H1 (cell line): ENCODE measurements around the gene SMG9. TPM values are rescaled to one million over a fixed set of nuclear protein-coding genes. Genes with fewer than 3 reads are reported as not detected.

Experiments
- ASH2L ChIP-seq: fragments of 200-600, 300-600 bp; sonication (generic); IDR thresholded peaks from one replicate; pipeline ENCODE4 v1.7.1; 2017; ENCODE audit warnings: low read length
- JUN ChIP-seq: IDR thresholded peaks from 2 replicates; pipeline ENCODE4 v1.6.1; 2011; ENCODE audit warnings: low read depth, mild to moderate bottlenecking, improper control_type of control experiment, low read length
- MAFK ChIP-seq: IDR thresholded peaks from 2 replicates; pipeline ENCODE4 v1.6.1; 2012; ENCODE audit warnings: low read depth, mild to moderate bottlenecking, improper control_type of control experiment, low read length
- POLR2A ChIP-seq, 2 experiments: IDR thresholded peaks; 1 replicate in 1 of 2; 2 replicates in 1 of 2; pipeline ENCODE4 v1.6.1; 2011; ENCODE audit warnings: low read depth in 2 of 2, low read length in 2 of 2, mild to moderate bottlenecking in 2 of 2; ENCODE audit errors: control extremely low read depth in 1 of 2
- YY1 ChIP-seq: IDR thresholded peaks from 2 replicates; pipeline ENCODE4 v1.6.1; 2011; ENCODE audit warnings: low read depth, mild to moderate bottlenecking, low read length
- polyA plus RNA-seq, 7 experiments: library from polyadenylated mRNA; depleted of rRNA in 3 of 7; stranded (reverse) in 5 of 7; unstranded in 2 of 7; fragments of >200 nt in 5 of 7; fragments of 200-250 nt in 2 of 7; gene quantifications; 1 replicate in 5 of 7; 2 replicates in 1 of 7; 4 replicates in 1 of 7; pipeline versions ENCODE4 v1.2.1 to v1.2.3, GENCODE V29; 2011 to 2013; ENCODE audit warnings: missing spikeins in 2 of 7, mixed read lengths in 2 of 7
- total RNA-seq: library from RNA; stranded (reverse); fragmentation: NEBNext Ultra II Directional; extraction: Animal tissue kit (Norgen Biotek cat#: 25700); gene quantifications from 2 replicates; pipeline ENCODE4 v1.2.1, GENCODE V29; 2021
- TF ChIP-seq, protein P1 (sequence below): fragments of 300-600 bp; sonication (generic); IDR thresholded peaks from 2 replicates; pipeline ENCODE4 v1.7.1; 2012; ENCODE audit warnings: low read length, moderate library complexity, mild to moderate bottlenecking, inconsistent platforms; ENCODE audit not compliant: insufficient replicate concordance

The SMG9 gene
- total and polyA plus RNA-seq, 2 of the 8 experiments (the other 6 are each of a cell fraction or from before 2014, with no cell fraction given): 20.4 to 28.7 TPM

GRCh38 chr19:43798026-43798545 is 43.3 kb upstream of the SMG9 start (continued):
- TF ChIP-seq, protein P1, sequence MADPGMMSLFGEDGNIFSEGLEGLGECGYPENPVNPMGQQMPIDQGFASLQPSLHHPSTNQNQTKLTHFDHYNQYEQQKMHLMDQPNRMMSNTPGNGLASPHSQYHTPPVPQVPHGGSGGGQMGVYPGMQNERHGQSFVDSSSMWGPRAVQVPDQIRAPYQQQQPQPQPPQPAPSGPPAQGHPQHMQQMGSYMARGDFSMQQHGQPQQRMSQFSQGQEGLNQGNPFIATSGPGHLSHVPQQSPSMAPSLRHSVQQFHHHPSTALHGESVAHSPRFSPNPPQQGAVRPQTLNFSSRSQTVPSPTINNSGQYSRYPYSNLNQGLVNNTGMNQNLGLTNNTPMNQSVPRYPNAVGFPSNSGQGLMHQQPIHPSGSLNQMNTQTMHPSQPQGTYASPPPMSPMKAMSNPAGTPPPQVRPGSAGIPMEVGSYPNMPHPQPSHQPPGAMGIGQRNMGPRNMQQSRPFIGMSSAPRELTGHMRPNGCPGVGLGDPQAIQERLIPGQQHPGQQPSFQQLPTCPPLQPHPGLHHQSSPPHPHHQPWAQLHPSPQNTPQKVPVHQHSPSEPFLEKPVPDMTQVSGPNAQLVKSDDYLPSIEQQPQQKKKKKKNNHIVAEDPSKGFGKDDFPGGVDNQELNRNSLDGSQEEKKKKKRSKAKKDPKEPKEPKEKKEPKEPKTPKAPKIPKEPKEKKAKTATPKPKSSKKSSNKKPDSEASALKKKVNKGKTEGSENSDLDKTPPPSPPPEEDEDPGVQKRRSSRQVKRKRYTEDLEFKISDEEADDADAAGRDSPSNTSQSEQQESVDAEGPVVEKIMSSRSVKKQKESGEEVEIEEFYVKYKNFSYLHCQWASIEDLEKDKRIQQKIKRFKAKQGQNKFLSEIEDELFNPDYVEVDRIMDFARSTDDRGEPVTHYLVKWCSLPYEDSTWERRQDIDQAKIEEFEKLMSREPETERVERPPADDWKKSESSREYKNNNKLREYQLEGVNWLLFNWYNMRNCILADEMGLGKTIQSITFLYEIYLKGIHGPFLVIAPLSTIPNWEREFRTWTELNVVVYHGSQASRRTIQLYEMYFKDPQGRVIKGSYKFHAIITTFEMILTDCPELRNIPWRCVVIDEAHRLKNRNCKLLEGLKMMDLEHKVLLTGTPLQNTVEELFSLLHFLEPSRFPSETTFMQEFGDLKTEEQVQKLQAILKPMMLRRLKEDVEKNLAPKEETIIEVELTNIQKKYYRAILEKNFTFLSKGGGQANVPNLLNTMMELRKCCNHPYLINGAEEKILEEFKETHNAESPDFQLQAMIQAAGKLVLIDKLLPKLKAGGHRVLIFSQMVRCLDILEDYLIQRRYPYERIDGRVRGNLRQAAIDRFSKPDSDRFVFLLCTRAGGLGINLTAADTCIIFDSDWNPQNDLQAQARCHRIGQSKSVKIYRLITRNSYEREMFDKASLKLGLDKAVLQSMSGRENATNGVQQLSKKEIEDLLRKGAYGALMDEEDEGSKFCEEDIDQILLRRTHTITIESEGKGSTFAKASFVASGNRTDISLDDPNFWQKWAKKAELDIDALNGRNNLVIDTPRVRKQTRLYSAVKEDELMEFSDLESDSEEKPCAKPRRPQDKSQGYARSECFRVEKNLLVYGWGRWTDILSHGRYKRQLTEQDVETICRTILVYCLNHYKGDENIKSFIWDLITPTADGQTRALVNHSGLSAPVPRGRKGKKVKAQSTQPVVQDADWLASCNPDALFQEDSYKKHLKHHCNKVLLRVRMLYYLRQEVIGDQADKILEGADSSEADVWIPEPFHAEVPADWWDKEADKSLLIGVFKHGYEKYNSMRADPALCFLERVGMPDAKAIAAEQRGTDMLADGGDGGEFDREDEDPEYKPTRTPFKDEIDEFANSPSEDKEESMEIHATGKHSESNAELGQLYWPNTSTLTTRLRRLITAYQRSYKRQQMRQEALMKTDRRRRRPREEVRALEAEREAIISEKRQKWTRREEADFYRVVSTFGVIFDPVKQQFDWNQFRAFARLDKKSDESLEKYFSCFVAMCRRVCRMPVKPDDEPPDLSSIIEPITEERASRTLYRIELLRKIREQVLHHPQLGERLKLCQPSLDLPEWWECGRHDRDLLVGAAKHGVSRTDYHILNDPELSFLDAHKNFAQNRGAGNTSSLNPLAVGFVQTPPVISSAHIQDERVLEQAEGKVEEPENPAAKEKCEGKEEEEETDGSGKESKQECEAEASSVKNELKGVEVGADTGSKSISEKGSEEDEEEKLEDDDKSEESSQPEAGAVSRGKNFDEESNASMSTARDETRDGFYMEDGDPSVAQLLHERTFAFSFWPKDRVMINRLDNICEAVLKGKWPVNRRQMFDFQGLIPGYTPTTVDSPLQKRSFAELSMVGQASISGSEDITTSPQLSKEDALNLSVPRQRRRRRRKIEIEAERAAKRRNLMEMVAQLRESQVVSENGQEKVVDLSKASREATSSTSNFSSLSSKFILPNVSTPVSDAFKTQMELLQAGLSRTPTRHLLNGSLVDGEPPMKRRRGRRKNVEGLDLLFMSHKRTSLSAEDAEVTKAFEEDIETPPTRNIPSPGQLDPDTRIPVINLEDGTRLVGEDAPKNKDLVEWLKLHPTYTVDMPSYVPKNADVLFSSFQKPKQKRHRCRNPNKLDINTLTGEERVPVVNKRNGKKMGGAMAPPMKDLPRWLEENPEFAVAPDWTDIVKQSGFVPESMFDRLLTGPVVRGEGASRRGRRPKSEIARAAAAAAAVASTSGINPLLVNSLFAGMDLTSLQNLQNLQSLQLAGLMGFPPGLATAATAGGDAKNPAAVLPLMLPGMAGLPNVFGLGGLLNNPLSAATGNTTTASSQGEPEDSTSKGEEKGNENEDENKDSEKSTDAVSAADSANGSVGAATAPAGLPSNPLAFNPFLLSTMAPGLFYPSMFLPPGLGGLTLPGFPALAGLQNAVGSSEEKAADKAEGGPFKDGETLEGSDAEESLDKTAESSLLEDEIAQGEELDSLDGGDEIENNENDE: no peak
- TF ChIP-seq MAFK (no peak), YY1 (no peak), POLR2A (IDR thresholded peaks at IDR 0.05; ENCODE audit: control extremely low read depth in 1 of 2, low read depth in 2 of 2, low read length in 2 of 2) (no peak), JUN (no peak), ASH2L (no peak)
